Activated naive CD8-positive, alpha-beta T cell (primary cell): ENCODE results near the gene TAOK3.
A peak's percentile ranks its signal among the peaks of the same experiment; 100 is the strongest.
"Not testable (repeated sequence)": the region's sequence is repeated elsewhere in the genome, so short reads cannot be mapped to it uniquely, and the experiment has no call there.

ENCODE experiments used
- H3K27ac Mint-ChIP-seq: one replicate; pipeline ENCODE4 v1.8.0; 2021; ENCODE audit warnings: mixed read lengths
- H3K27me3 Mint-ChIP-seq: one replicate; pipeline ENCODE4 v1.8.0; 2021; ENCODE audit warnings: mixed read lengths
- H3K36me3 Mint-ChIP-seq: one replicate; pipeline ENCODE4 v1.8.0; 2021; ENCODE audit warnings: mixed read lengths
- H3K4me1 Mint-ChIP-seq: one replicate; pipeline ENCODE4 v1.8.0; 2021; ENCODE audit warnings: low read depth, mixed read lengths
- H3K4me3 Mint-ChIP-seq: one replicate; pipeline ENCODE4 v1.8.0; 2021; ENCODE audit warnings: mild to moderate bottlenecking, mixed read lengths
- H3K9me3 Mint-ChIP-seq: one replicate; pipeline ENCODE4 v1.8.0; 2021; ENCODE audit warnings: low read depth, mixed read lengths

The TAOK3 gene

DNA sequence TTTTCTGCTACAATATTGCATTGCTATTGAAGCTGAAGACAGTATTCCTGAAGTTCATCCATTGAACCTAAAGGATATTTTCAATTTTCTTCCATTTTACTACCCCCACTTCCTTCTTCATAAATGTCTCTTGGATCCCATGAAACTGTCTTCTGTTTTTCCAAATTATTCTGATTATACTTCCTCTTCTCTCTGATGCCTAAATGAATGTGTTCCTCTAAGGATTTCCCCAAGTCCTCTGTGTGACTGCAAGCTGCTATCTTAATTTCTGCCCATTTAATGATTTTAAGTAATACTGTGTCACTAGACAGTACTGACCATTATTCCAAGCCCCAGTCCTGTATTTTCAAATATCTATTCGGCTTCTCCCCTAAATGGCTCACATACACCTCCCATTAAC, 102.9 kb downstream of the TAOK3 start:
- H3K27me3 Mint-ChIP-seq, result no peaks in the 10 kb centered on the region
- H3K27ac Mint-ChIP-seq, result peak overlapping the region; percentile 13
- H3K4me3 Mint-ChIP-seq, result no peak overlapping the region
- peaks cover 6% of the 10 kb centered on the region for H3K4me1 Mint-ChIP-seq
- H3K9me3 Mint-ChIP-seq, result no peaks in the 10 kb centered on the region
- H3K36me3 Mint-ChIP-seq, result peaks cover 2% of the 10 kb centered on the region

GRCh38 chr12:118259079-118259478, 113.6 kb downstream of the TAOK3 start:
- Mint-ChIP-seq H3K9me3 (peaks cover 6% of the 10 kb centered on the region), H3K4me3 (no peak overlapping the region), H3K4me1 (peaks cover 5% of the 10 kb centered on the region), H3K36me3 (peaks cover 31% of the 10 kb centered on the region), H3K27ac (no peak overlapping the region), H3K27me3 (no peaks in the 10 kb centered on the region)

DNA sequence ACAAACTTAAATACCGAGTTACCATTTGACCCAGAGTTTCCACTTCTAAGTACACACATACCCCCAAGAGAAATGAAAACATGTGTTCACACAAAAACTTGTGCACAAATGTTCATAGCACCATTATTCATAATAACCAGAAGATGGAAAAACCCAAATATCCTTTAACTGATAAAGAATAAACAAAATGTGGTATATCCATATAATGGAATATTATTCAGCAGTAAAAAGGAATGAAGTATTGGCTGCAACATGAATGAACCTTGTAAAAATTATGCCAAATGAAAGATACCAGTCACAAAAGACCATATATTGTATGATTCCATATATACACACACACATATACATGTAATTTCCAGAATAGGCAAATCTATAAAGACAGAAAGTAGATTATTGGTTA, 116.4 kb downstream of the TAOK3 start:
- Mint-ChIP-seq H3K4me3 (no peak overlapping the region), H3K27ac (no peak overlapping the region), H3K9me3 (peaks cover 6% of the 10 kb centered on the region), H3K27me3 (no peaks in the 10 kb centered on the region), H3K36me3 (peaks cover 27% of the 10 kb centered on the region), H3K4me1 (peaks cover 6% of the 10 kb centered on the region)

- Mint-ChIP-seq H3K36me3 (peaks cover 5% of the 10 kb centered on the region), H3K4me1 (peaks cover 1% of the 10 kb centered on the region), H3K4me3 (no peak overlapping the region), H3K27ac (no peak overlapping the region), H3K27me3 (no peaks in the 10 kb centered on the region), H3K9me3 (no peaks in the 10 kb centered on the region)
These were observed 123.2 kb downstream of the TAOK3 start for GRCh38 chr12:118249547-118249946.

- H3K4me3 Mint-ChIP-seq, H3K36me3 Mint-ChIP-seq, H3K4me1 Mint-ChIP-seq, H3K9me3 Mint-ChIP-seq, H3K27ac Mint-ChIP-seq, H3K27me3 Mint-ChIP-seq: not testable (repeated sequence)
These were observed 126.8 kb downstream of the TAOK3 start for GRCh38 chr12:118245886-118246285.

GRCh38 chr12:118238888-118239287, 133.8 kb downstream of the TAOK3 start:
- peaks cover 1% of the 10 kb centered on the region for H3K4me1 Mint-ChIP-seq
- H3K27ac Mint-ChIP-seq, result no peak overlapping the region
- H3K27me3 Mint-ChIP-seq, result no peaks in the 10 kb centered on the region
- peaks cover 16% of the 10 kb centered on the region for H3K36me3 Mint-ChIP-seq
- no peak overlapping the region for H3K4me3 Mint-ChIP-seq
- no peaks in the 10 kb centered on the region for H3K9me3 Mint-ChIP-seq

- Mint-ChIP-seq H3K9me3 (no peaks in the 10 kb centered on the region), H3K4me1 (peaks cover 1% of the 10 kb centered on the region), H3K4me3 (no peak overlapping the region), H3K27ac (peak overlapping the region; percentile 30), H3K27me3 (no peaks in the 10 kb centered on the region), H3K36me3 (peaks cover 21% of the 10 kb centered on the region)
These were observed 134.8 kb downstream of the TAOK3 start for GRCh38 chr12:118237908-118238307.

GRCh38 chr12:118237052-118237665, 135.5 kb downstream of the TAOK3 start:
- Mint-ChIP-seq H3K27ac (peak overlapping the region; percentile 67), H3K9me3 (no peaks in the 10 kb centered on the region), H3K36me3 (peaks cover 25% of the 10 kb centered on the region), H3K4me3 (no peak overlapping the region), H3K27me3 (no peaks in the 10 kb centered on the region), H3K4me1 (peaks cover 1% of the 10 kb centered on the region)

GRCh38 chr12:118220702-118221101, 152.0 kb downstream of the TAOK3 start:
- H3K4me1 Mint-ChIP-seq, result no peaks in the 10 kb centered on the region
- peaks cover 5% of the 10 kb centered on the region for H3K36me3 Mint-ChIP-seq
- no peaks in the 10 kb centered on the region for H3K27me3 Mint-ChIP-seq
- no peaks in the 10 kb centered on the region for H3K9me3 Mint-ChIP-seq
- no peak overlapping the region for H3K4me3 Mint-ChIP-seq
- H3K27ac Mint-ChIP-seq, result no peak overlapping the region

- peaks cover 5% of the 10 kb centered on the region for H3K36me3 Mint-ChIP-seq
- no peaks in the 10 kb centered on the region for H3K27me3 Mint-ChIP-seq
- H3K9me3 Mint-ChIP-seq, result no peaks in the 10 kb centered on the region
- H3K4me3 Mint-ChIP-seq, result no peak overlapping the region
- peak overlapping the region; percentile 29 for H3K27ac Mint-ChIP-seq
- no peaks in the 10 kb centered on the region for H3K4me1 Mint-ChIP-seq
These were observed 152.9 kb downstream of the TAOK3 start for GRCh38 chr12:118219772-118220171.

DNA sequence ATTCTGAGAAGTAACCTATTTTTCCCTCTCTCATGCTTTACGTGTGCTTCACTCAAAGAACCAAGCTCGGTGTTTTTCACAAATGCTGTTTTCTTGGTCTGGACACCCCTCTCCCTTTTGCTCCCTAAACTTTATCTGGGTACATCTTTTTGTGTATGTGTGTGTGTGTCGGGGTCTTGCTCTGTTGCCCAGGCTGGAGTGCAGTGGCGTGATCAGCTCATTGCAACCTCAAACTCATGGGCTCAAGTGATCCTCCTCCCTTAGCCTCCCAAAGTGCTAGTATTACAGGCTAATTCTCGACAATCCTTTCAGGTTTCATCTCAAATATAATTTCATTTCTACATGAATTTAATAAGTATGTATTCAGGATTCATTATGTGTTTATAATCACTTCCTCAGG, 153.6 kb downstream of the TAOK3 start:
- H3K36me3 Mint-ChIP-seq, result peaks cover 5% of the 10 kb centered on the region

GRCh38 chr12:118213452-118213851, 159.3 kb downstream of the TAOK3 start:
- Mint-ChIP-seq H3K4me1 (no peaks in the 10 kb centered on the region), H3K27ac (no peak overlapping the region), H3K27me3 (no peaks in the 10 kb centered on the region), H3K9me3 (no peaks in the 10 kb centered on the region), H3K4me3 (no peak overlapping the region), H3K36me3 (peaks cover 6% of the 10 kb centered on the region)

More for the DNA sequence above, 153.6 kb downstream of the TAOK3 start:
- no peaks in the 10 kb centered on the region for H3K27me3 Mint-ChIP-seq
- H3K9me3 Mint-ChIP-seq, result no peaks in the 10 kb centered on the region
- H3K27ac Mint-ChIP-seq, result no peak overlapping the region
- no peak overlapping the region for H3K4me3 Mint-ChIP-seq
- no peaks in the 10 kb centered on the region for H3K4me1 Mint-ChIP-seq

DNA sequence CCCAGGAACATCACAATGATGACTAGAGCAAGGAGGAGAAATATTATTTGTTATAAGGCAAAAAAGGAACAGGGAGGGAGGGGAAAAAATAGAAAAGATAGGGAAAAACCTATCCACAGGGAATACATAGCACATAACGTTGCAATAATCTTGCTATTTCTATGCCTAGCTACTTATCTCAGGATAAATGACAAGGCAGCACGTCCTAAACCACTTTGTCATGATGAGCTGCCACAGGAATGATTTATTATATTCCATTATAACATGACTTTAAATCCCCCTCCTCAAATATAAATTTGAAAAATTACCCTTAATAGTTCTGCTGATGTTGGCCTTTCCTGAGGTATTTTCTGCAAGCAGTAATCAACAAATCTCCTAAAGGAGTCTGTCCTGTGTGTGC, 160.1 kb downstream of the TAOK3 start:
- H3K27ac Mint-ChIP-seq, result no peak overlapping the region
- H3K9me3 Mint-ChIP-seq, result no peaks in the 10 kb centered on the region
- H3K27me3 Mint-ChIP-seq, result no peaks in the 10 kb centered on the region
- peaks cover 6% of the 10 kb centered on the region for H3K36me3 Mint-ChIP-seq
- H3K4me1 Mint-ChIP-seq, result no peaks in the 10 kb centered on the region
- no peak overlapping the region for H3K4me3 Mint-ChIP-seq

DNA sequence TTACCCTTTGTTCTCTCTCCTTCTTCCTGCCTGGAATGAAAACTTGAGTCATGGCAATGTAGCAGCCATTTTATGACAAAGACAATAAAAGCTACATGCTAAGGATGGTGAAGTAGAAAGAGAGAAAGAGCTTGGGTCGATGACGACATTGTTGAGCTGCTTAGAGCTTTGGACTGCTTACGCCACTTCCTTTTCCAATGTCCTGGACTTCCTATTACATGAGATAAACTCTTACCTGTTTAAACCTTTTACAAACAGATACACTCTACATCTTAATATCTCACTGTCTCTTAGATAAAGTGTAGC, 166.6 kb downstream of the TAOK3 start:
- no peak overlapping the region for H3K4me3 Mint-ChIP-seq
- H3K4me1 Mint-ChIP-seq, result no peaks in the 10 kb centered on the region
- H3K27ac Mint-ChIP-seq, result peak overlapping the region; percentile 28
- H3K36me3 Mint-ChIP-seq, result no peaks in the 10 kb centered on the region
- no peaks in the 10 kb centered on the region for H3K9me3 Mint-ChIP-seq
- no peaks in the 10 kb centered on the region for H3K27me3 Mint-ChIP-seq

- peaks cover 11% of the 10 kb centered on the region for H3K36me3 Mint-ChIP-seq
- H3K27ac Mint-ChIP-seq, result peak overlapping the region; percentile 23
These were observed 178.7 kb downstream of the TAOK3 start for GRCh38 chr12:118193958-118194357.

DNA sequence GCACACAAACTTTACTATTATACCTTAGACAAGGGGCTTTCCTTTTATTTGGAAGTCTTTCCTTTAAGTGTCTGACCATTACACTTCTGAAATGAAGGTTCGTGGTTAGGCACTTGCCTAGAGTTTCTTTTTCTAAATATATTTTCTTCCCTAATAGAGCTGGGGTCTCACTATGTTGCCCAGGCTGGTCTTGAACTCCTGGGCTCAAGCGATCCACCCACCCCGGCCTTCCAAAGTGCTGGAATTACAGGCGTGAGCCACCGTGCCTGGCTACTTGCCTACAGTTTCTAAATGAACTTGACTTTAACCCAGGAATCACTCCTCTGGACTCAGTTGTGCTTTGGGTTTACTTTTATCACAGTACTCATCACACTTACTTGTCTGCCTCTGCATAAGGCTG, 179.2 kb downstream of the TAOK3 start:
- Mint-ChIP-seq H3K36me3 (peaks cover 9% of the 10 kb centered on the region), H3K4me3 (no peak overlapping the region), H3K27ac (no peak overlapping the region), H3K27me3 (no peaks in the 10 kb centered on the region), H3K4me1 (no peaks in the 10 kb centered on the region), H3K9me3 (no peaks in the 10 kb centered on the region)

More at GRCh38 chr12:118193958-118194357, 178.7 kb downstream of the TAOK3 start:
- Mint-ChIP-seq H3K27me3 (no peaks in the 10 kb centered on the region), H3K9me3 (no peaks in the 10 kb centered on the region), H3K4me3 (no peak overlapping the region), H3K4me1 (no peaks in the 10 kb centered on the region)
